SU-DHL-6 (cell line): ENCODE results near the gene OR9G4.

Source experiments
- H2AFZ ChIP-seq: fragments of 200-600 bp; sonication (generic); 2 replicates; pipeline ENCODE4 v1.6.1; 2014; ENCODE audit warnings: low read depth, mild to moderate bottlenecking, moderate library complexity, mixed read lengths, antibody characterized with exemption, low read length; ENCODE audit not compliant: severe bottlenecking
- H3F3A ChIP-seq: fragments of 200-600 bp; shearing (Covaris generic); 2 replicates; pipeline ENCODE4 v1.6.0; 2016; ENCODE audit warnings: antibody characterized with exemption, mild to moderate bottlenecking; ENCODE audit not compliant: insufficient read depth
- H3K27ac ChIP-seq: fragments of 200-600 bp; sonication (generic); 2 replicates; pipeline ENCODE4 v1.5.1; 2016; ENCODE audit warnings: low read depth, mild to moderate bottlenecking, low read length, moderate library complexity, mixed read lengths
- H3K27me3 ChIP-seq: fragments of 200-600 bp; sonication (generic), shearing (Covaris generic); 2 replicates; pipeline ENCODE4 v1.6.0; 2014; ENCODE audit warnings: mild to moderate bottlenecking, low read length
- H3K36me3 ChIP-seq: fragments of 200-600 bp; sonication (generic); 2 replicates; pipeline ENCODE4 v1.6.1; 2014; ENCODE audit warnings: mild to moderate bottlenecking, low read length, mixed read lengths
- H3K4me2 ChIP-seq: fragments of 300-600, 200-600 bp; shearing (Covaris generic), sonication (generic); 2 replicates; pipeline ENCODE4 v1.6.0; 2014; ENCODE audit warnings: low read length, low read depth, mild to moderate bottlenecking; ENCODE audit not compliant: poor library complexity, severe bottlenecking
- H3K4me3 ChIP-seq: fragments of 200-600 bp; sonication (generic); 2 replicates; pipeline ENCODE4 v1.5.1; 2014; ENCODE audit warnings: antibody characterized with exemption, low read length, mild to moderate bottlenecking, mixed read lengths; ENCODE audit not compliant: insufficient read depth, poor library complexity, severe bottlenecking
- H3K79me2 ChIP-seq: fragments of 200-600 bp; sonication (generic); 2 replicates; pipeline ENCODE4 v1.6.1; 2014; ENCODE audit warnings: mild to moderate bottlenecking, low read length, moderate library complexity; ENCODE audit not compliant: insufficient read depth
- H3K9ac ChIP-seq: fragments of 200-600 bp; sonication (generic); 2 replicates; pipeline ENCODE4 v1.7.0; 2014; ENCODE audit warnings: mild to moderate bottlenecking, low read length
- H3K9me2 ChIP-seq: fragments of 200-600 bp; sonication (generic); replicated peaks from 2 replicates; pipeline ENCODE4 v1.6.1; 2014; ENCODE audit warnings: low read length; ENCODE audit not compliant: insufficient read depth
- H3K9me3 ChIP-seq: fragments of 200-600 bp; sonication (generic); 2 replicates; pipeline ENCODE4 v1.6.1; 2014; ENCODE audit warnings: low read length, mixed read lengths; ENCODE audit not compliant: insufficient read depth
- H4K20me1 ChIP-seq: fragments of 200-600 bp; sonication (generic); 2 replicates; pipeline ENCODE4 v1.6.1; 2014; ENCODE audit warnings: low read depth, mild to moderate bottlenecking, antibody characterized with exemption, low read length, moderate library complexity, mixed read lengths
- EZH2phosphoT487 ChIP-seq: fragments of 200-600 bp; sonication (generic), shearing (Covaris generic); conservative IDR thresholded peaks from 2 replicates; pipeline ENCODE4 v1.6.1; 2018; ENCODE audit warnings: mild to moderate bottlenecking, antibody characterized with exemption, low read length, moderate library complexity, mixed read lengths
- TF ChIP-seq, protein P1 (sequence below): fragments of 200-600 bp; sonication (generic); IDR thresholded peaks from one replicate; pipeline ENCODE4 v1.5.1; 2017; ENCODE audit warnings: antibody characterized with exemption, mild to moderate bottlenecking, low read length, moderate library complexity; ENCODE audit not compliant: insufficient read depth, poor library complexity, severe bottlenecking

The OR9G4 gene

DNA sequence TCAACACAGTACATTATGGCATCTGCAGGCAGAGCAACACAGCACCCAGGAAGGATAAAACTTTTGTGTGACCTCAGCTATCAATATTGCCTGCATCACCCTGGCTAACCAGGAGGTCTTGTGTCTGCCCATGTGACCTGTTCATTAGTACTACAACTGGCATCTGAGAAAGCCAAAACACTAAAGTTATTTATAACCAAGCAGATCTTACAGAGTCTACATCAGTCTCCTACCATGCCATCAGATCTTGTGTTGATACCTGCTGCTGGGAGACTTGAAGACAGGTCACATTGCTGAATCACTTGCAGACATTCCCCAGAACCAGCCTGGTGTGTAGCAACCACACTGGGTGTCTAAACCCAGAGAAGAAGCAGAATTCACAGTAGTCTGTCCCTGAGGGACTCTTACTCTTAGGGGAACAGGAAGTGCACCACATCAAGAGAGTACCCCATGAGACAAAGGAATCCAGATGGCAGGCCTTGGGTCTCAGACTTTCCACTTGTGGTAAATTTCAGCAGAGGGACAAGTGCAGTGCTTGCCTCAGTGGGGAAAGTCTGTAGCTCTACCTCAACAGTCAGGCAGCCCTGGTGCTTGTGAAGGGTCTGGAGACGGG lies 42.6 kb downstream of the OR9G4 start:
- Histone ChIP-seq H4K20me1 (no peaks in the 10 kb centered on the region), H3K27ac (no peak overlapping the region), H3K79me2 (no peaks in the 10 kb centered on the region), H3K27me3 (no peaks in the 10 kb centered on the region), H3K9ac (no peak overlapping the region), H3K4me3 (no peak overlapping the region), H2AFZ (no peak overlapping the region), H3K4me2 (no peak overlapping the region), H3K36me3 (no peaks in the 10 kb centered on the region), H3K9me3 (no peaks in the 10 kb centered on the region), H3K9me2 (no peaks in the 10 kb centered on the region), H3F3A (no peaks in the 10 kb centered on the region)
- no peak for TF ChIP-seq EZH2phosphoT487
- TF ChIP-seq, protein P1, sequence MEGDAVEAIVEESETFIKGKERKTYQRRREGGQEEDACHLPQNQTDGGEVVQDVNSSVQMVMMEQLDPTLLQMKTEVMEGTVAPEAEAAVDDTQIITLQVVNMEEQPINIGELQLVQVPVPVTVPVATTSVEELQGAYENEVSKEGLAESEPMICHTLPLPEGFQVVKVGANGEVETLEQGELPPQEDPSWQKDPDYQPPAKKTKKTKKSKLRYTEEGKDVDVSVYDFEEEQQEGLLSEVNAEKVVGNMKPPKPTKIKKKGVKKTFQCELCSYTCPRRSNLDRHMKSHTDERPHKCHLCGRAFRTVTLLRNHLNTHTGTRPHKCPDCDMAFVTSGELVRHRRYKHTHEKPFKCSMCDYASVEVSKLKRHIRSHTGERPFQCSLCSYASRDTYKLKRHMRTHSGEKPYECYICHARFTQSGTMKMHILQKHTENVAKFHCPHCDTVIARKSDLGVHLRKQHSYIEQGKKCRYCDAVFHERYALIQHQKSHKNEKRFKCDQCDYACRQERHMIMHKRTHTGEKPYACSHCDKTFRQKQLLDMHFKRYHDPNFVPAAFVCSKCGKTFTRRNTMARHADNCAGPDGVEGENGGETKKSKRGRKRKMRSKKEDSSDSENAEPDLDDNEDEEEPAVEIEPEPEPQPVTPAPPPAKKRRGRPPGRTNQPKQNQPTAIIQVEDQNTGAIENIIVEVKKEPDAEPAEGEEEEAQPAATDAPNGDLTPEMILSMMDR = no peak

DNA sequence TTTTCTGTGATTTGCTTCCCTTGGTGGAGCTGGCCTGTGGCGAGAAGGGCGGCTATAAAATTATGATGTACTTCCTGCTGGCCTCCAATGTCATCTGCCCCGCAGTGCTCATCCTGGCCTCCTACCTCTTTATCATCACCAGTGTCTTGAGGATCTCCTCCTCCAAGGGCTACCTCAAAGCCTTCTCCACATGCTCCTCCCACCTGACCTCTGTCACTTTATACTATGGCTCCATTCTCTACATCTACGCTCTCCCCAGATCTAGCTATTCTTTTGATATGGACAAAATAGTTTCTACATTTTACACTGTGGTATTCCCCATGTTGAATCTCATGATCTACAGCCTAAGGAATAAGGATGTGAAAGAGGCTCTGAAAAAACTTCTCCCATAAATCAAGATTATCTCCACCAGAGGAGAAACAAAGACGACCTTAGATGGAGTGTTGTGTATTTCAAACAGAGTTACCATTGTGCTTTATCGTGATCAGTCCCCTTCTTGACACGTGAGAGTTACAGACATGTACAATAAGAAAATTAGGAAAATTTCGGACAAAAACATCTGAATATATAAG lies 47.5 kb downstream of the OR9G4 start:
- H3K9me3 ChIP-seq = no peaks in the 10 kb centered on the region
- TF ChIP-seq, protein P1 = no peak
- no peak for TF ChIP-seq EZH2phosphoT487
- no peak overlapping the region for H3K4me3 ChIP-seq
- no peaks in the 10 kb centered on the region for H3K79me2 ChIP-seq
- H3F3A ChIP-seq = no peaks in the 10 kb centered on the region
- H3K36me3 ChIP-seq = no peaks in the 10 kb centered on the region
- no peaks in the 10 kb centered on the region for H3K27me3 ChIP-seq
- no peak overlapping the region for H2AFZ ChIP-seq
- H3K9ac ChIP-seq = no peak overlapping the region
- H4K20me1 ChIP-seq = no peaks in the 10 kb centered on the region
- no peaks in the 10 kb centered on the region for H3K9me2 ChIP-seq
- H3K4me2 ChIP-seq = no peak overlapping the region
- no peak overlapping the region for H3K27ac ChIP-seq

DNA sequence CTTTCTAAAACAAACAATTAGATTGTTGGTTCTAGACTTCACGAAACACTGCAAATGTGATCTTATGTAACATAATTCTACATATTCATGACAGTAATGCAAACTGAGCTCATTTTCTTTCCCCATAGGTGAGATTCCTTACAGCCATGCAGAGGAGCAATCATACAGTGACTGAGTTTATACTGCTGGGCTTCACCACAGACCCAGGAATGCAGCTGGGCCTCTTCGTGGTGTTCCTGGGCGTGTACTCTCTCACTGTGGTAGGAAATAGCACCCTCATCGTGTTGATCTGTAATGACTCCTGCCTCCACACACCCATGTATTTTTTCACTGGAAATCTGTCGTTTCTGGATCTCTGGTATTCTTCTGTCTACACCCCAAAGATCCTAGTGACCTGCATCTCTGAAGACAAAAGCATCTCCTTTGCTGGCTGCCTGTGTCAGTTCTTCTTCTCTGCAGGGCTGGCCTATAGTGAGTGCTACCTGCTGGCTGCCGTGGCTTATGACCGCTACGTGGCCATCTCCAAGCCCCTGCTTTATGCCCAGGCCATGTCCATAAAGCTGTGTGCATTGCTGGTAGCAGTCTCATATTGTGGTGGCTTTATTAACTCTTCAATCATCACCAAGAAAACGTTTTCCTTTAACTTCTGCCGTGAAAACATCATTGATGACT lies 48.1 kb downstream of the OR9G4 start:
- TF ChIP-seq, protein P1 = no peak
- no peak for TF ChIP-seq EZH2phosphoT487
- H3K79me2 ChIP-seq = no peaks in the 10 kb centered on the region
- no peaks in the 10 kb centered on the region for H3K36me3 ChIP-seq
- no peak overlapping the region for H3K9ac ChIP-seq
- H2AFZ ChIP-seq = no peak overlapping the region
- no peak overlapping the region for H3K4me3 ChIP-seq
- no peaks in the 10 kb centered on the region for H4K20me1 ChIP-seq
- no peaks in the 10 kb centered on the region for H3F3A ChIP-seq
- H3K4me2 ChIP-seq = no peak overlapping the region
- no peaks in the 10 kb centered on the region for H3K9me2 ChIP-seq
- no peaks in the 10 kb centered on the region for H3K9me3 ChIP-seq
- no peak overlapping the region for H3K27ac ChIP-seq
- H3K27me3 ChIP-seq = no peaks in the 10 kb centered on the region
